OCI-LY7 (cell line): ENCODE data around the gene NUDT3.

Experiments
- CTCF ChIP-seq: fragments of 200-600 bp; sonication (generic); conservative IDR thresholded peaks from 2 replicates; pipeline ENCODE4 v1.5.1; 2014; ENCODE audit warnings: mild to moderate bottlenecking, antibody characterized with exemption, low read length, moderate library complexity, mixed read lengths
- EZH2phosphoT487 ChIP-seq: fragments of 200-600 bp; sonication (generic); IDR thresholded peaks from 2 replicates; pipeline ENCODE4 v1.6.1; 2018; ENCODE audit warnings: low read depth, borderline replicate concordance, mild to moderate bottlenecking, mixed run types, antibody characterized with exemption, low read length, moderate library complexity, mixed read lengths

- TF ChIP-seq CTCF (no peak), EZH2phosphoT487 (no peak)
Observed at GRCh38 chr6:34375833-34376232, 16.6 kb downstream of the NUDT3 start.
